G401 (cell line): Measurements from ENCODE around the gene SLF2. TPM values are rescaled to one million over a fixed set of nuclear protein-coding genes. Genes with fewer than 3 reads are reported as not detected.
"Not testable (repeated sequence)": the region's sequence is repeated elsewhere in the genome, so short reads cannot be mapped to it uniquely, and the experiment has no call there.

Source experiments
- DNase-seq: peaks from one replicate; pipeline ENCODE4 v3.0.0-alpha.2; 2015; ENCODE audit warnings: low spot score
- in situ Hi-C: cut with HindIII; loops from 2 replicates; pipeline ENCODE4 v1.10.0; 2016; ENCODE audit warnings: low sequenced_read_pairs, mixed read lengths
- total RNA-seq: library from RNA; depleted of rRNA; stranded (reverse); fragments of >200 nt; shearing (Covaris generic); gene quantifications from 2 replicates; pipeline ENCODE4 v1.2.3, GENCODE V29; 2014

Gene SLF2
- total RNA-seq, 1 experiment from 2014 or later, result 46.2 TPM

GRCh38 chr10:100876585-100877460 lies 35.9 kb upstream of the SLF2 start:
- DNase-seq, result no peak
- in situ Hi-C loops, result no loop called here

DNA sequence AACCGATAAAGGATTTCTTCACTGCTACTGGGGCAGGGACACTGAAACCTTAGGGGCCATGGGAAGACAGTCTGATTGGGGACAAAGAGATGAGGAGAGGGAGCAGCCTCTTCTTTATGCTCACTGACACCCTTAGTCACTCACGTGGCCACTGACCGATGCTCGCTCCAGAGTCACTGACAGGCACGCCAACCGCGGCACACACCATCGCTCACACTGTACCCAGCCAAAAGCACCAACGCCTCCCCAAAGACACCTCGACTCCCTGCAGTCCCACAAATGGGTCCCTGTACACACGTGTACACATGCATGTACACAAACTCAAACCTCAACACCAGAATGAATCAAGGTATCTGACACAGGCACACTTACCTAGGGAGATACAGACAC lies 35.3 kb upstream of the SLF2 start:
- DNase-seq, result no peak
- in situ Hi-C loops, result no loop called here

DNA sequence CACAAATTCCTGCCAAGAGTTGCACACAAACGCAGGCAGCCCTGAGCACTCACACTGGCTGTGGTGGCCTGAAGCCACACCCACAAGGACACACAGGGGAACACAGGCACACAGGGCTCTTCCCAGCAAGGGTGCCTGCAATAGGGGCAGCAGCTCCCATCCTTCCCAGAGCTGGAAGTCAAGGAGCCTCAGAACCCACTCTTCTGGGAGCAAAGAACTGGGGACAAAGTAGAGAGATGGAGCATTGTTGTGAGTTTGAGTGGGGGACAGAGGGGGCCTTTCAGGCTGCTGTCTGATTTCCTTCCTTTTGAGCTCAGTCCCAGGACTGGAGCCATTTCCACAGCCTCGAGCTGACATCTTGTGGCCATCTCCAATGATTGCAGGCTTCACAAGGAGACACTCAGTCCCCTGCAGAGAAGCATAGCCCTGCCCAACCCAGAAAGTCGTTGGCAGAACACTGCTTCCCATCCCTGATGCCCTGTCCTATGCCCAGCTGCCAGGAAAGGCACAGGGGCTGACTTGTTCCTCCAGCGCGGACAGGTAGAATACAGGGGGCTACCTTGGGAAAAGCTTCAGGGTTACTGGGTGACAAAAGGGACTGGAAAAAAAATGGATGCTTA lies 34.4 kb upstream of the SLF2 start:
- peak; percentile 67 for DNase-seq
- in situ Hi-C loops, result no loop called here

DNA sequence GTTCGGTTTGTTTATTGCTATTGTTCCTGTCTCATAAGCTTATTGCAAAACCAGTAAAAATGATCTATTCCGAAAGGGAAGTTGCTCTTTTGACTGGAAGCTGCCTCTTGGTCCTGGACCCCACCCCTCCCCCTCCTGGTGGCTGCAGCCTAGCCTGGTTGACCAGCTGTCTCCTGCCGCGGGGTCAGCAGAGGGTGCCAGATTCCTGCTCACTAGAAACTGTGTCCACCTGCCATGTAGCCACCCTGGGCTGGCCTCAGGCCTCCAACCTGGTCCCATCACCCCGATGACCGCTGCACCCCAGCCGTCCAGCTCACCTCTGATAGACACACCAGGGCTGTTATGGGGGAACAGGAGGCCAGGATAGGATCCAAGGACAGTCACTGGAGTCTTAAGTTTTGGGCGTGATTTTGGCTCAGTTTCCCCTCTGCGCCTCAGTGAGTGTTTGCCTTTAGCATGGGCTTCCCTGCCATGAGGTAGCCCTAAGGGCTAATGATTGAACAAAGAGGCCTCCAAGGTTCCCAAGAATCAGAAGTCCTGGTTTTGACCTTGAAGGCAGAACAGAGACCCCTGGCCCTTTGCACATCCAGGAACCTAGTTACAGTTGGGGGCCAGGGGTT lies 32.9 kb upstream of the SLF2 start:
- in situ Hi-C loops, result no loop called here
- DNase-seq, result peak; percentile 21

DNA sequence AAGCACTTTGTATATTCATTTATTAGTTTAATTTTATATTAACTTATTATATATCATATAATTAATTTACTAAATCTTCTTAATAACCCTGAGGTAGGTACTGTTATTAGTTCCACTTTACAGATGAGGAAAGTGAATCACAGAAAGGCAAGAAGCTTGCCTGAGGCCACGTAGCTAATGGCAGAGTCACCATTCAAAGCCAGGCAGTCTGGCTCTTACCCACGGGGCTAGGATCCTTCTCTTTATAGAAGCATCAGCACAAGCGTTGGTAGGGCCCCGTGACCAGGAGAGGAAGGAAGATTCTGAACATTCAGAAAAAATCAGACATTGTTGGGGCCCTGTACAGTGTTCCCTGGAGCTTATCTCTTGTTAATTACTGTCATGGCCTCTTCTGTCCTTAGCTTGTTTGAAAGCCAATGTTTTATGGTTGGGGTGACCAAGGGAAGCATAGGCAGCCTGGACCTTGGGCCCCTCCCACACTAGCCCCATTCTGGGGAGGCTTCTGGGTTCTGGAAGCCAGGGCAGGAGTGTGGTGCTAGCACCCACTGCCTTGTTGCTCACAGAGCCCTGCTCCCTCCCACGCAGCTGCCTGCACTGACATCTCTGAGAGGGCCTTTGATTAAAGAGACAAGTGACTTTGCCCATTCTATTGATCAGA lies 31.1 kb upstream of the SLF2 start:
- in situ Hi-C loops, result no loop called here
- no peak for DNase-seq

DNA sequence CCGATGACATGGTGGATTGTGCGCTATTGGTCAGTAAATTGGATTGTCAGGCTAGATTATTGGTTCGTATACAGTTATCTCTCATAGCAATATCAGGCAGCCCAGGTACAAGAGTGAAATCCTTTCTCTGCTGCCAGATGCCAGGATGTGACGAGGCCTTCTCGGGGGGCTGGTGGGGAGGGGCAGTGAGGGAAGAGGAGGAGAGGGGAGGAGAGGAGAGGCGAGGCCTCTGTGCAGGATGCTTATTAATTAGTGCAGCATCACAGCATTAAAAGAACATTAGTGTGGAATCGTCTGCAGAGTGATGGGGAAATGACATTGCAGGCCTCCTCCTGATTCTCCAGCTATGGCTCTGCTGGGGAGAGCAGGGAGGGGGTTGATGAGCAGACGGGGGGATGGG lies 30.5 kb upstream of the SLF2 start:
- in situ Hi-C loops, result no loop called here
- DNase-seq, result no peak

- in situ Hi-C loops, result no loop called here
These were observed 30.0 kb upstream of the SLF2 start for GRCh38 chr10:100882671-100883311.

GRCh38 chr10:100883312-100883821 lies 29.4 kb upstream of the SLF2 start:
- DNase-seq, result no peak
- in situ Hi-C loops, result no loop called here

More at GRCh38 chr10:100882671-100883311, 30.0 kb upstream of the SLF2 start:
- no peak for DNase-seq

- in situ Hi-C loops, DNase-seq: not testable (repeated sequence)
These were observed 27.2 kb upstream of the SLF2 start for GRCh38 chr10:100885611-100886010.

DNA sequence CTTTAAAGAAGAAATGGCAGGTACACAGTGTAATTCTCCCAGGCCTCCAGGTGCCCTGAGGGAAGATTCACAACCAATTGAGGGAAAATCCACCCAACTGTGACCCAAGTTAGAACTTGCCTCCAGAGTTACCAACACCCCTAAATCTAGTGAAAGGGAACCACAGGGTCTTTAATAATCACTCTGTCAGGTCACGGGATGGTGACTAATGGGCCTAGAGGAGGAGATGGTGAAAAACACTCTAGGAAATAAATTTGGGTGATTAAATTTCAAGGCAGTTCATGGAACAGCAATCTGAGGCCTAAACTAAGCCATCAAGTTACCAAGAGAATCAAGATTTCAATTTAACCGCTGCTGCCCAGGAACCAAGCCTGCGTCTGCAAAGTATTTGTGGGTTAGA lies 26.7 kb upstream of the SLF2 start:
- in situ Hi-C loops, result no loop called here
- no peak for DNase-seq

DNA sequence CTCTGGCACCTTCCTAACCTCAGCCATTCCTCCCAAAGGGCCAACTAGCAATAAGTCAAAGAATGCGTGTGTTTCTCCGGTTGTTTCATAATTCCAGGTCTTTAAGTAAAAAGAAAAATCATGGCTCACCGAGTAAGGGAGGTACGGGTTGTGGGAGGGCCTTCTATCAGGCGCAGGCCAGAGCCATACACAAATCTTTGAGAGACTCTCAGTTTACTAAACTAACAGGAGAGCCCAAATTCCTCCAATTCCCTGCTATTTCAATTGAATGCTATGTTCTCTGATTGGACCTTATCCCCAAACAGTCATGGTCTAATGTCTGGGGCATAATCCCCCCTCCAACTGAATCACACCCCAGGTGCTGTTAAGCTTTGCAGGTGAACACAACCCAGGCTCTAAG lies 26.2 kb upstream of the SLF2 start:
- in situ Hi-C loops, result no loop called here
- DNase-seq, result no peak

- no peak for DNase-seq
- in situ Hi-C loops, result no loop called here
These were observed 25.8 kb upstream of the SLF2 start for GRCh38 chr10:100886963-100887362.

DNA sequence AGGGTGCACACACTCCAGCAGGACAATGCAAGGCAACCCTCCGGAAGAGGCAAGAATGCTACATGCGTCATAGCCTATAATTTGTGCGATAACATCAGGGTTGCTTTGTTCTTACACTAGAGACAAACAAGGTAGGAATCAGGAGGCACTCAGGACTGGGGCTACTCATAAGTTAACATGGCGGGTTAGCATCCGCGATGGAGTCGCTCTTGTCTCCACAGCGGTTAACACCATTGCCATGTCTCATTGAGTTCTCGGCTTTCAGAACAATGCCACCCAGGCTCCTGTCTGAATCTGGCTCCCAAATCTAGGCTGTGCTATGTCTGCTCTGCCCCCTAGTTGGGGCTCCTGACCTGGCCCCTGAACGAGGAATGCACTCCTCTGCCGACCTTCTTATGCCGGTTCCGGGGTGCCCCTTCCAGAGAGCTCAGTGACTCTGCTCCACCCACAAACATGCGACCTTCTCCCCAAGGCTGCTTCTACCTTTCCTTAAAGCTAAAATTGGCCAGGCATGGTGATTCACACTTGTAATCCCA lies 24.9 kb upstream of the SLF2 start:
- no peak for DNase-seq
- in situ Hi-C loops, result no loop called here

DNA sequence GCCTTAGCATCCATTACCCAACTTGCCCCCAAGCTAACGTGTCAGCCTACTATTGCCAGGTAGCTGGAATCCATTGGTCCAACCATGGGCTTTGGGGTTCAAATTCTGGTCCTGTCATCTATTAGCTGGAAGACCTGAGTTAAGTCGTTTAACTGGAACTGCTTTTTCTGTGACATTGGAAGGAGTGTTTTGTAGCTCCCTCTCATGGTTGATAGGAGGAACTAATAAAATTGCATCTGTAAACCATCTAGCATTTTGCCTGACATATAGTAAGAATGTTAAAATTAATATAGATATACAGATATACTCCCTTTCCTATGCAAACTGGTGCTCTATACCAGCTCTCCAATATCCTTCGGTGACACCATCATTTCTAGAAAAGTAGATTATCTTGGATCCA lies 23.8 kb upstream of the SLF2 start:
- in situ Hi-C loops, result no loop called here
- peak; percentile 26 for DNase-seq

GRCh38 chr10:100889546-100889945 lies 23.2 kb upstream of the SLF2 start:
- in situ Hi-C loops, result no loop called here

DNA sequence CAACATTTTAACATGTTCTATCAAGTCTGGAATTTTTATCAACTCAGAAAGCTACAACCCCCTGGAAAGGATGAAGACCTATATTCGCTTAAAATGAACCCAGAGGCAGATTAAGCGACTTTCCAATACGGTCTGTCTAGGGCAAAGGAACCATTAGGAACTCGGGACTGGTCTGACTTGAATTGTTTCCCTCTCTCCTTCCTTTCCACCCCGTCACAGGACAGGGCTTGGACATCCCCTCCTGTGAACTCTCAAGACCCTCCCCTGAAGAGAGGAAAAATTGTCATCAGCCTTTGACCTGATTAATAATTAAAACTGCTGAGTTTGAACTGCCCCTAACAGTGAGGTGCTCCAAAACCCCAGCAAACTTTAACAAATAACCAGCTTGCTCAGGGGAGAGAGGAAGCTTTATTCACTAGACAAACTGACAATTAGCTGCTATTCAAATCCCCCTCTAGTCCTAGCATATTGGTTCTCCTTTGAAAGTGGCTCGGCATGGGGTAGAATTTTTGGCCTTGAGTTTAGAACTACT lies 22.6 kb upstream of the SLF2 start:
- in situ Hi-C loops, result no loop called here

More at GRCh38 chr10:100889546-100889945, 23.2 kb upstream of the SLF2 start:
- DNase-seq, result peak; percentile 24

DNA sequence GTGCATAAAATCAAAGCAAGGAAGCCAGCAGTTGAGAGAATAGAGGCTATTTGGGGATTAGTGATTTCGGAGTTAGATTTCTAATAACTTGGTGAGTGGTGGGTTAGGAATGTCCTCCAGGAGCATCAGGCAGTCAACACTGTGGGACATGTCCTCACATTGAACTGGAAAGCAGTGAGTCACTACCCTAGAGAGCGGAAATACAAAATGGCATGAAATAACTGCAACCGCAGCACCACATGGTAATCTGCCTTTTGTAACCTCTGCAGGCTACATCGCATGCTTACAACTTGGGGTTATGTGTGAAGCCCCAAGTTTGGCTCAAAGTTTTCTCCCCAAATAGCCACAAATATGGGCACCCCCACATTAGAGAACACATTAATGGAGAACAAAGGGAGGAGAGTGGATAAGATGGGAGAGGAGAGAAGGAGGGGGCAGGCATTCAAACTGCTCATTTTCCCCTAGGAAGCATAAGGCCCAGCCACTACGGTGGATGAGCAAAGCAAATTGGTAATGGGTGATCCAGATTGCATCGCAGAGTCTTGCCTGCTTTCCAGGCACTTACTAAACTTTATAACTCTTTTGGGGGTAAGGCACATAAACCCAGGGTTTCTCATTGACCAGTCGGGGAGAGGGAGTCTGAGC lies 22.0 kb upstream of the SLF2 start:
- in situ Hi-C loops, result no loop called here
- no peak for DNase-seq

More for the DNA sequence above, 22.6 kb upstream of the SLF2 start:
- peak; percentile 67 for DNase-seq

- in situ Hi-C loops, result no loop called here
These were observed 18.7 kb upstream of the SLF2 start for GRCh38 chr10:100894033-100894432.

More at GRCh38 chr10:100894033-100894432, 18.7 kb upstream of the SLF2 start:
- no peak for DNase-seq
